Fibroblast of mammary gland (primary cell): ENCODE results near the gene CLCN4.

Experiments
- DNase-seq: peaks from one replicate; pipeline ENCODE4 v3.0.0-alpha.2; 2010; ENCODE audit warnings: low read depth
- H3K4me3 ChIP-seq: 2 replicates; pipeline ENCODE4 v1.5.1; 2011; ENCODE audit warnings: low read depth, mild to moderate bottlenecking, low read length, moderate library complexity; ENCODE audit not compliant: control insufficient read depth
- CTCF ChIP-seq: conservative IDR thresholded peaks from 2 replicates; pipeline ENCODE4 v1.5.1; 2011; ENCODE audit warnings: low read depth, low read length, inconsistent platforms; ENCODE audit not compliant: control insufficient read depth, insufficient read depth

Gene CLCN4

GRCh38 chrX:10126834-10127233 is 29.9 kb upstream of the CLCN4 start:
- no peak overlapping the region for H3K4me3 ChIP-seq
- TF ChIP-seq CTCF: no peak
- DNase-seq: no peak

- H3K4me3 ChIP-seq: no peak overlapping the region
- no peak for DNase-seq
- no peak for TF ChIP-seq CTCF
Observed at GRCh38 chrX:10128386-10128785, 28.4 kb upstream of the CLCN4 start.

- no peak for TF ChIP-seq CTCF
- no peak for DNase-seq
- no peak overlapping the region for H3K4me3 ChIP-seq
Observed at GRCh38 chrX:10129229-10129628, 27.5 kb upstream of the CLCN4 start.

GRCh38 chrX:10130354-10130753 is 26.4 kb upstream of the CLCN4 start:
- no peak for TF ChIP-seq CTCF
- H3K4me3 ChIP-seq: no peak overlapping the region
- DNase-seq: no peak

GRCh38 chrX:10133980-10134676 is 22.6 kb upstream of the CLCN4 start:
- DNase-seq: no peak
- H3K4me3 ChIP-seq: no peak overlapping the region
- no peak for TF ChIP-seq CTCF

GRCh38 chrX:10134921-10135320 is 21.9 kb upstream of the CLCN4 start:
- no peak for DNase-seq
- H3K4me3 ChIP-seq: no peak overlapping the region
- TF ChIP-seq CTCF: no peak
